Measurements from ENCODE around the gene DNAJC3.
"Not testable (repeated sequence)": the region's sequence is repeated elsewhere in the genome, so short reads cannot be mapped to it uniquely, and the experiment has no call there.

DNAJC3 gene

DNA sequence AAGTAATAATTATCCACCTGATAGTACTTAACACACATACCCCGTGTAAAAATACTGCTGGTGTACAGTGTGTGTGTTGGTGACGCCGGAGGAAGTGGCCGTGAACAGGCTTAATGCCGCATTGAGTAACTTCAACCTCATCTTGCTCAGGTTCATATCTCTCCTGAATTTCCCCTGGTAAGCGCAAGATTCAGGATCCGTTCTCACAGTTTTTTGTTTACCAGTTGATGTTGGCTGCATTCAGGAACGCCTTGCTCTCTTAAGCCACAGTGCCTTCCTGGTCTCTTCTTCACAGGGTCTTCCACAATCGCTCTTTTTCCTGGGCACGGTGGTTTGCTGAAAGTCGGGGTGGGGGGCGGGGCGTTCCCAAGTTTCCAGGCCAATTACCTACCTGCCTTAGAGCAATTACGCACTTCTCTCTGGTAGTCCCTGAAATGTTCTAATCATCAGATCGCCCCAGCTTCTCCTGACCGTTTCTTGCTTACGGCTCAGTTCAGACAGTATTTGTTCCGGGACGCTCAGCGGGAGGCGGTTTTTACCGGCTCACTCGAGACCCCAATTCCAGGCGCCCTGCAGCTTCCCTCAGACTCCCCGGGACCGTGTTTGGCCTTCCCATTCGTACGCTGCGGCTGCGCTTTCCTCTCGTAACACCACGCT is 706 bp upstream of the DNAJC3 start:
- peak; percentile 44 for DNase-seq

- DNase-seq = no peak
Measured at GRCh38 chr13:95677564-95678266, 776 bp downstream of the DNAJC3 start.

DNA sequence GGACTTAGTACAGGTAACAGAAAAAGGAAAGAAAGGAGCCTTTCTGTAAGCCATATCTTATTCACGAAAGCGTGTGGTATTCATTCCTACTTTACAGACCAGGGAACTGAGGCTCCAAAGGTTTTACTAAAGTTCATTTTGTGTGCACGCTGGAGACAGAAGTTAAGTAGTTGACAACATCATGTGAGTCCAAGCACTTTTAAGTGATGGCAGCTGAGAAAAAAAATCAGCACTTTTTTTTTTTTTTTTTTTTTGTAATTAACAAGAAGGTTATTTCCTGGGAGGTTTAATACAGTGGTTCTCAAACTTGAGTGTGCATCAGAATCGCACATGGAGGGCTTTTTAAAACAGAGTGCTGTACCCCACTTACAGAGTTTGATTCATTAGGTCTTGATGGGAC is 2.0 kb downstream of the DNAJC3 start:
- no peak for DNase-seq

GRCh38 chr13:95679722-95680121 is 2.8 kb downstream of the DNAJC3 start:
- DNase-seq = no peak

DNA sequence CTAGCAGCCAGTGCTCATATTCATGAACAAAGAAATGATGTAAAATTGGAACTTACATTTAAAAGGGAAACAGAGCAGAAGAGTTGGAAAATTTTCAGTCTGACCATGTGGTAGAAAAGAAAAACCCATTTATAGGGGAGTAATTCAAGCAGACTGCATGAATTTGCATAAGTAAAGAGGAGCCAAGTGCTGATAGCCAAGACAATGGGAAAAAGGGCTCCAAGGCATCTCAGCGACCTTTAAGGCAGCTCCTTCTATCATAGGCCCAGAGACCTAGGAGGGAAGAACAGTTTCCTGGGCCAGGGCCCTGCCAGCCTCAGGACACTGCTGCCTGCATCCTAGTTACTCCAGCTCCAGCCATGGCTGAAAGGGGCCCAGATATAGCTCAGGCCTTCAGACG is 7.5 kb downstream of the DNAJC3 start:
- DNase-seq = no peak

- not testable (repeated sequence) for DNase-seq
Measured at GRCh38 chr13:95684960-95685359, 8.0 kb downstream of the DNAJC3 start.

DNA sequence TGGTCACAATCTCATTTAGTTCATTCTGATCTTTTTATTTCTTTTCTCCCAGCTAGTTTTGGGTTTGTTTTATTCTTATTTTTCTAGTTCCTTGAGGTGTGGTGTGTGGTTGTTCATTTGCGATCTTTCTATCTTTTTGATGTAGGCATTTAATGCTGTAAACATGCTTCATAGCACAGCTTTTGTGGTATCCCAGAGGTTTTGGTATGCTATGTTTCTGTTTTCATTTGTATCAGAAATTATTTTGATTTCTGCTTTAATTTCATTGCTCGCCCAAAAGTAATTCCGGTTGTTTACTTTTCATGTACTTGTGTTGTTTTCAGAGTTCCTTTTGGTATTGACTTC is 12.6 kb downstream of the DNAJC3 start:
- DNase-seq = no peak

DNA sequence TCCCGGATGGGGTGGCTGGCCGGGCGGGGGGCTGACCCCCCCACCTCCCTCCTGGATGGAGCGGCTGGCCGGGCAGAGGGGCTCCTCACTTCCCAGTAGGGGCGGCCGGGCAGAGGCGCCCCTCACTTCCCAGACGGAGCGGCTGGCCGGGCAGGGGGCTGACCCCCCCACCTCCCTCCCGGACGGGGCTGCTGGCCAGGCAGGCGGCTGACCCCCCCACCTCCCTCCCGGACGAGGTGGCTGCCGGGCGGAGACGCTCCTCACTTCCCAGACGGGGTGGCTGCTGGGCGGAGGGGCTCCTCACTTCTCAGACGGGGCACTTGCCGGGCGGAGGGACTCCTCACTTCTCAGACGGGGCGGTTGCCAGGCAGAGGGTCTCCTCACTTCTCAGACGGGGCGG is 14.0 kb downstream of the DNAJC3 start:
- DNase-seq = not testable (repeated sequence)

DNA sequence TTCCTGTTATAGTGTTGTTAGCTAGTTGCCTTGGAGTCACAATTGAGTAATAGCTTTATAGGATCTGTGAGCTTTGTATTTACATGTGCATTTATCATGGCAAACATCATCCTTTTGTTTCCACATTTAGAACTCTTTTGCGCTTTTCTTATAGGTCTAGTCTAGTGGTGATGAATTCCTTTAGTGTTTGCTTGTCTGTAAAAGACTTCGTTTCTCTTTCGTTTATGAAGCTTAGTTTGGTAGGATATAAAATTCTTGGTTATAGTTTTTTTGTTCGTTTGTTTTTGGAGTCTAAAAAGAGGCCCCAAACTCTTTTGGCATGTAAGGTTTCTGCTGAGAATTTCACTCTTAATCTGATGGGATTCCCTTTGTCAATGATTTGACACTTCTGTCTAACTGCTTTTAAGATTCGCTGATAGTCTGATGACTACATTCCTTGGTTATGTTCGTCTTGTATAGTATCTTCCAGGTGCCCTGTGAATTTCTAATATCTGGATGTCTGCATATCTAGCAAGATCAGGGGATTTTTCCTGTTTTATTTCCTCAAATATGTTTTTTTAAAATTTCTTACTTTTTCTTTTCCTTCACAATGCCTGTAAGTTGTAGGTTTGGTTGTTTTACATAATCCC is 20.2 kb downstream of the DNAJC3 start:
- no peak for DNase-seq

DNA sequence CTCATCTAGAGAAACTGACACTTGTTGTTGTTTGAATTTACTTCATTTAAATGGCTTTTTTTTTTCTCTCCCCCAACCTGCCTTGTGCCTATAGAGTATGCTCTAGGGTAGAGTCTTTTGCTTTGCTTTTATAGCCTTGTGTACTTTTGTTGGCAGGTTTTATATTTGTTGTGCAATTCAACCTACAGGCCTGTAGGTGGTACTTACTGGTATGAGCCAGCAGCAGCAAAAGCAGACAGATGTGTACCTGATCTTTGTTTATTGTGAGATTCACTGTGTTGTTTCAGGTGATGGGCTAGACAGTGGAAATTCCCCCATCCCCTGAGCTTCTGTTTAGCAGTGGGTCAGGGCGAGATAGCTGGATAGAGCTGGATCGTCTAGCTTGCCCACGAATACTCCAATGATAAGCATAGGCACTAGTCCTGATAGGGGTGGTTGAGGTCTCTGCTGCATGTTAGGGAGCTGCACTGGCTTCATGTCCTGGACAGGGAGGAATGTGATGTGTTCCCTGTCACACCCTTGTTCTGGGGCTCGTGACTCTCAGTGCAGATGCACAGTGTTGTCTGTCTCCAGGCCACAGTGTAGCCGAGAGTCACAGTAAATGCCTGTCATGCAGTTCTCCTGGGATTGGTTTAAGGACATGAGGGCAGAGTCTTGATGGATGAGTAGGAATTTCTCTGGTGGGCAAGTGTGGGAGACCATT is 21.3 kb downstream of the DNAJC3 start:
- DNase-seq = no peak

DNA sequence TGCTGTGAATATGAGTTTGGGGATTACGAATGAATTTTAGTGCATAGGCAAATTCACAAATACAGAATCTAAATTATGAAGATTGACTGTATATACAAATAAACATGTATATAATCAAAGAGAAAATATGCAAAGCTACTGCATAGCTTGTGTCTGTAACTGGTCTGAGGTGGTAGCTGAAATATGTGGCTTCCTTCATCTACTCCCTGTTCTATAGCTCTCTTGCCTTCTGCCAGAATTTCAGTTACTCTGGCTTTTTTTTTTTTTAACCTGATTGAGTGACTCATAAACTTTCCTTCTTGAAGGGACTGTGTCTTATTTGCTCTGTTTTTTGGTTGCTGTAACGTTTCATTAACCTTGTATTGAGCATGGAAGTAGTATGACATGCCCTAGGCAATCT is 26.6 kb downstream of the DNAJC3 start:
- no peak for DNase-seq

GRCh38 chr13:95704510-95704909 is 27.6 kb downstream of the DNAJC3 start:
- DNase-seq = no peak

DNA sequence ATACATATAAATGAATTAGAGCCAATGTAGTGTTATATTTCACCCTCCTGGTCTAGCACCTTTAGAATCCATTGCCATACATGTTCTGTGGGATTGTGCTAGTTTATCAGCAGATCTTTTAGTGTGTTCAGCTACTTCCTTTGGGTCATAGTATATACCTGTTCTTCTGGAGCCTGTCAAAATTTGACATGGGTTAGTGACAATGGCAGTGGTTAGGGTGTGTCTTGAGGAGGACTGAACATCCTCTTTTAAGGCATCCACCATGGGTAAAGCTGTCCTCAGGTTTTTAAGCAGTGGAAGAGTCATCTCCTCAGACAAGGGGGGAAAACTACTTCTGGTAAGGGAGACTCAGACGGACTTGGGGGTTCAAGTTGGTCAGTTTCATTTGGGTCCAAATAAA is 29.4 kb downstream of the DNAJC3 start:
- no peak for DNase-seq

- no peak for DNase-seq
Measured at GRCh38 chr13:95707035-95707434, 30.1 kb downstream of the DNAJC3 start.

GRCh38 chr13:95707442-95708390 is 30.8 kb downstream of the DNAJC3 start:
- no peak for DNase-seq

- no peak for DNase-seq
Measured at GRCh38 chr13:95708391-95708774, 31.4 kb downstream of the DNAJC3 start.

DNA sequence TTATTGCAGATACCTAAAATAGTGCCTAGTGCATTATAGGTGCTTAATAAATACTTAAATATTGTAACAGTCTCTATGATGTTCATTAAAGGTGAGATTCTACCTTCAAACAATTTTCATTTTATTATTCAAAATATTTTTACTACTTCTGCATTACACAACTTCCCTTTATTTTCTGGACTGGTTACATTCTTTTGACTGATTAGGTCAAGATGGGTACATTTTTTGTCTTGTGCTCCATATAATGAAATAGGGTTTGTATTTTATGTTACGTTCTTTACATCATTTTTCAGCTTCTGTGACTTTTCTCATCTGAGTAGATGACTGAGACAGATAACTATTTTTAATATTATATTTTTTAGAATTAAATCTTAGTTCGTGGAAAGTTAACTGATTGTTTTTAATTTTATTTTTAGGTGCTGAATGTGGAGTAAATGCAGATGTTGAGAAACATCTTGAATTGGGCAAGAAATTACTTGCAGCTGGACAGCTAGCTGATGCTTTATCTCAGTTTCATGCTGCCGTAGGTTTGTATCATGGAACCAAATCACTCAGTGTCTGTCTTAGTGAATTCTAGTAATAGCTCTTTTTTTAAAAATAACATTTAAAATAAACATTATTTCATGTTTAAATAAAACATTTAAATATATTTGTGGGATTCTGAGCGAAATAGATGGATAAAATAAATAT is 32.0 kb downstream of the DNAJC3 start:
- DNase-seq = no peak

DNA sequence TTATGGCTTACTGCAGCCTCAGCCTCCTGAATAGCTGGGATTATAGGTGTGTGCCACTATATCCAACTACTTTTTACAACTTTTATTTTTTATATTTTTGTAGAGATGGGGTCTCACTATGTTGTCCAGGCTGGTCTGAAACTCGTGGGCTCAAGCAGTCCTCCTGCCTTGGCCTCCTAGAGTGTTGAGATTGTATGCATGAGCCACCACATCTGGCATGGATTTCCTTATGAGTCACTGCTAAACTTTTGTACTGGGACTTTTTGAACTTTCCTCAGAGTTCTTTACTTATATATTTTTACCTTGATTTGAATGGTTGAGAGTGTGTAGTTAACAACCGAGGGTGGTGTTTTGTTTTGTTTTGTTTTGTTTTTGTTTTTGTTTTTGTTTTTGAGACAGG is 33.4 kb downstream of the DNAJC3 start:
- no peak for DNase-seq

DNA sequence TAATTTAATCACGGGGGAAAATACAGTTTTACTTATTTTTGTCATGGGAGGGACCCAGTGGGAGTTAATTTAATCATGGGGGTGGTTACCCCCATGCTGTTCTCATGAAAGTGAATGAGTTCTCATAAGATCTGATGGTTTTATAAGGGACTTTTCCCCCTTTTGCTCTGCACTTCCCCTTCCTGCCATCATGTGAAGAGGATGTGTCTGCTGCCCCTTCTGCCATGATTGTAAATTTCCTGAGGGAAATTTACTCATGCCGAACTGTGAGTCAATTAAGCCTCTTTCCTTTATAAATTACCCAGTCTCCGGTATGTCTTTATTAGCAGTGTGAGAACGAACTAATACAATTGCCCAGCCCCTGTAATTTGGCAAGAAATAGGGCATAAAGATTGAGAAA is 35.9 kb downstream of the DNAJC3 start:
- not testable (repeated sequence) for DNase-seq

DNA sequence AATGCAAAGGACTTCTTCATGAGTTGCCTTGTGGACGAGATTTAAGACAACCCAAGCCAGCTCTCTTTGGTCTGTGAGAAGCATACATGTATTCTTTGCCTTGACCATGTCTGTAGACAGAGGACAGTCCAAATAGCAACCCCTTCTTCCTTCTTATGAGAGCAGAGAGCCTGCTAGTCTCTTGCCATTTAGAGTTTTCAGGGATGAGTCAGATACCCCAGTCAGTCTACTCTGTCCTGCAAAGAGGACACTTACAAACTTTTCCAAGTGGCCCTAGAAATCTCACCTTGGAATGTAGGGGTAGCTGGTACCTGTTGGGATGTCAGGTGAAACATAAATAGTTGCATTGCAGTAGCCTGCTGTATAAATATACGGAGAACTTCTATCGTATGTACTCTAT is 36.7 kb downstream of the DNAJC3 start:
- no peak for DNase-seq

- no peak for DNase-seq
Measured at GRCh38 chr13:95714142-95714832, 37.3 kb downstream of the DNAJC3 start.

All from NCI-H187 treated with DMSO at 0.1 percent for 48 hours (cell line).